GM13977 (cell line): ENCODE results near the gene KCNH3.

Source experiments
- DNase-seq: peaks from one replicate; pipeline ENCODE4 v3.0.0; 2012; ENCODE audit warnings: low spot score
- in situ Hi-C: fragments of 300-500 bp; cut with MboI; formaldehyde crosslinking; loops from one replicate; pipeline ENCODE4 v1.12.0; 2022; ENCODE audit warnings: low sequenced_read_pairs, low pct_unique_long_range_greater_than_20kb, mixed read lengths, inconsistent platforms; ENCODE audit not compliant: unreplicated experiment
- TF ChIP-seq, protein P1 (sequence below): IDR thresholded peaks from 2 replicates; pipeline ENCODE4 v1.5.1; 2012; ENCODE audit warnings: mild to moderate bottlenecking, control low read depth; ENCODE audit not compliant: insufficient read depth; ENCODE audit errors: extremely low read depth, missing control alignments

The KCNH3 gene

GRCh38 chr12:49554266-49554665 is 15.4 kb downstream of the KCNH3 start:
- TF ChIP-seq, protein P1, sequence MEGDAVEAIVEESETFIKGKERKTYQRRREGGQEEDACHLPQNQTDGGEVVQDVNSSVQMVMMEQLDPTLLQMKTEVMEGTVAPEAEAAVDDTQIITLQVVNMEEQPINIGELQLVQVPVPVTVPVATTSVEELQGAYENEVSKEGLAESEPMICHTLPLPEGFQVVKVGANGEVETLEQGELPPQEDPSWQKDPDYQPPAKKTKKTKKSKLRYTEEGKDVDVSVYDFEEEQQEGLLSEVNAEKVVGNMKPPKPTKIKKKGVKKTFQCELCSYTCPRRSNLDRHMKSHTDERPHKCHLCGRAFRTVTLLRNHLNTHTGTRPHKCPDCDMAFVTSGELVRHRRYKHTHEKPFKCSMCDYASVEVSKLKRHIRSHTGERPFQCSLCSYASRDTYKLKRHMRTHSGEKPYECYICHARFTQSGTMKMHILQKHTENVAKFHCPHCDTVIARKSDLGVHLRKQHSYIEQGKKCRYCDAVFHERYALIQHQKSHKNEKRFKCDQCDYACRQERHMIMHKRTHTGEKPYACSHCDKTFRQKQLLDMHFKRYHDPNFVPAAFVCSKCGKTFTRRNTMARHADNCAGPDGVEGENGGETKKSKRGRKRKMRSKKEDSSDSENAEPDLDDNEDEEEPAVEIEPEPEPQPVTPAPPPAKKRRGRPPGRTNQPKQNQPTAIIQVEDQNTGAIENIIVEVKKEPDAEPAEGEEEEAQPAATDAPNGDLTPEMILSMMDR, result no peak
- in situ Hi-C loops, result no loop called here
- no peak for DNase-seq

GRCh38 chr12:49555631-49556390 is 17.0 kb downstream of the KCNH3 start:
- DNase-seq, result no peak
- in situ Hi-C loops, result no loop called here

GRCh38 chr12:49556391-49557186 is 17.8 kb downstream of the KCNH3 start:
- TF ChIP-seq, protein P1, result no peak
- no peak for DNase-seq
- in situ Hi-C loops, result no loop called here

More at GRCh38 chr12:49555631-49556390, 17.0 kb downstream of the KCNH3 start:
- TF ChIP-seq, protein P1, result no peak

- TF ChIP-seq, protein P1, result no peak
- in situ Hi-C loops, result no loop called here
- DNase-seq, result no peak
Observed at GRCh38 chr12:49557187-49557916, 18.5 kb downstream of the KCNH3 start.

GRCh38 chr12:49557917-49558215 is 19.0 kb downstream of the KCNH3 start:
- TF ChIP-seq, protein P1, result peak; percentile 9
- in situ Hi-C loops, result no loop called here
- no peak for DNase-seq

DNA sequence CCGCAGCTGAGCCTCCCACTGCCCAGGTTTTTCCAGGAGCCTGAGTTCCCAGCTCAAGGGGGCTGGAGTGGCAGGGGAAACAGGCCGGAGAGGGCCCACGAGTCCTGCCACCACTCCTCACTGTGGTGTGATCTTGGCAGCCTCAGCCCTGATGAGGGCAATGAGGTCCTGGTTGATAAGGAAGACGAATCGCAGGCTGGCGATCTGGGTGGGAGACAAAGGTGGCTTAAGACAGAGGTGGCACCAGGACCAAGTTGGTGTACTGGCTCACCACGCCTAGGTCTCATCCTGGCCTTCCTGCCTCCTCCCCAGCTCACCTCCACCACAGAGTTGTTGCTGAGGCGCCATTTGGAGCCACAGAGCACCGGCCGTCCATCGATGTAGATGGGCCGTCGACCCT is 19.7 kb downstream of the KCNH3 start:
- in situ Hi-C loops, result no loop called here
- TF ChIP-seq, protein P1, result no peak
- no peak for DNase-seq
